ENCODE measurements around the gene KAT6B. TPM values are rescaled to one million over a fixed set of nuclear protein-coding genes. Genes with fewer than 3 reads are reported as not detected.

Gene KAT6B
- total and polyA plus RNA-seq, 2 of the 8 experiments (the other 6 are each of a cell fraction or from before 2014, with no cell fraction given), result 7.3 to 30.8 TPM

DNA sequence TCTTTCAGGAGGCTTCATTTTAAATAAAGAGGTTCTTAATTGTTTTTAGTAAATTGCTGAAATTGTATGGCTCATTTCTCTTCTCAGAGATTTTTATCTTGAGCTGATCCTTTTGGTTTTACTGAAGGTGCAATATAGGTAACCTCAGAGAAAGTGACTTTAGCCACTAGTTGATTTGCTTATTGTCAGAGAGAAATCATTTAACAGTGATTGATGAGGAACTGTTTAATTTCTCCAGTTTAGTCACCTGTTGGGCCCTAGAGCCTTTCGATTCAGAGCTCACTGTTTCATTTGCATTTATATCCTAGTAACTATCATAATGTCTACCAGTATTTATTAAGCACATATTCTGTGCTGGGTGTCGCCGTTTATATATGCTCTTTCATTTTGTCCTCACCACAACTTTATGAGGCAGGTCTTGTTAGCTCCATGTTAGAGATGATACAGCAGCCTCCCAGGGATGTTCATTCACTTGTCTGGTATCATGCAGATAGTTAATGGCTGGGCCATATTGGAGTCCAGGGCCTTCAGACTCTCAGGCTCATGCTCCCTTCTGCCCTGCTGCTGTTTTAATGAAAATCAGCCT, 42.1 kb downstream of the KAT6B start:
- no peak overlapping the region for H3K23ac ChIP-seq (ENCODE audit: insufficient read length)
- peaks cover 0 to 7% (median 2%) of the 10 kb centered on the region in 4 experiments; a peak in 5 of 7 replicates for H3K4me1 ChIP-seq (replicated peaks in 1 of 4; ENCODE audit: control insufficient read depth in 3 of 4, insufficient read depth in 4 of 4, low read length in 3 of 4)
- no peaks in the 10 kb centered on the region for H3K9me3 ChIP-seq (ENCODE audit: insufficient read depth in 2 of 2, low read depth in 1 of 2, low read length in 1 of 2)
- no peak overlapping the region for H4K8ac ChIP-seq (ENCODE audit: extremely low read depth, insufficient read depth, low read length)
- peaks cover 2% of the 10 kb centered on the region; the same call in 1 of the 2 replicates for H3K79me1 ChIP-seq (ENCODE audit: low read depth, low read length)
- H3K23me2 ChIP-seq (ENCODE audit: low read depth, low read length), result no peaks in the 10 kb centered on the region
- CTCF ChIA-PET (ENCODE audit: partially characterized antibody), result interaction anchor here (0.6 to 1.3 kb wide), 5 partner anchors 10 to 604 kb away, joined by 3 to 4 read pairs (median 3); no protein-coding TSS in a partner anchor
- POLR2A ChIA-PET (ENCODE audit: partially characterized antibody), result interaction anchor here (0.8 to 1.0 kb wide), 2 partner anchors 18 to 42 kb away, joined by 3 read pairs; partner anchors contain the start of gene KAT6B
- no peak overlapping the region for H3K14ac ChIP-seq (ENCODE audit: insufficient read length)
- WGBS, 2 experiments (ENCODE audit: extremely low coverage in 1 of 2, insufficient coverage in 1 of 2, insufficient read length in 1 of 2, insufficient replicate concordance in 2 of 2, low coverage in 1 of 2, low lambda C conversion rate in 2 of 2, missing lambda C conversion rate in 1 of 2), result 91% methylated on average over 3 of the region's 3 CpGs; no CpG with 5 or more reads in 1 of the 2 experiments
- H4K20me1 ChIP-seq (replicated peaks in 1 of 2; ENCODE audit: control insufficient read depth in 1 of 2, insufficient read depth in 2 of 2, low read length in 2 of 2), result peaks cover 0 to 1% of the 10 kb centered on the region in 2 experiments
- no peak overlapping the region for H3K4me2 ChIP-seq (ENCODE audit: insufficient read depth in 1 of 2, low read depth in 2 of 2, low read length in 2 of 2)
- H2BK12ac ChIP-seq (ENCODE audit: low read depth, low read length), result no peak overlapping the region
- H2BK120ac ChIP-seq (replicated peaks; ENCODE audit: low read depth, low read length), result no peak overlapping the region
- H2BK15ac ChIP-seq (ENCODE audit: low read length), result no peak overlapping the region
- no peaks in the 10 kb centered on the region for H3K36me3 ChIP-seq (ENCODE audit: control insufficient read depth in 2 of 4, insufficient read depth in 4 of 4, low read length in 3 of 4)
- H3K79me2 ChIP-seq (ENCODE audit: control insufficient read depth in 1 of 2, insufficient read depth in 2 of 2, low read length in 2 of 2), result peaks cover 0 to 42% of the 10 kb centered on the region in 2 experiments; a peak in 2 of 4 replicates
- no peak overlapping the region for H4K5ac ChIP-seq (ENCODE audit: insufficient read length, low read depth, low read length)
- no peak overlapping the region for H2AFZ ChIP-seq (ENCODE audit: low read length)
- no peak overlapping the region for H2AK5ac ChIP-seq (ENCODE audit: low read depth, low read length)
- H3K18ac ChIP-seq (ENCODE audit: extremely low read depth, low read length), result no peak overlapping the region
- no peaks in the 10 kb centered on the region for H3K27me3 ChIP-seq (replicated peaks in 1 of 4; ENCODE audit: control insufficient read depth in 3 of 4, extremely low read depth in 1 of 4, insufficient read depth in 3 of 4, low read length in 3 of 4)
- no peak overlapping the region for H3K4me3 ChIP-seq (ENCODE audit: extremely low read depth in 1 of 4, insufficient read depth in 2 of 4, low read depth in 3 of 4, low read length in 4 of 4)
- H3K27ac ChIP-seq (ENCODE audit: low read depth, low read length), result no peak overlapping the region
- no peak overlapping the region for H3K9ac ChIP-seq (replicated peaks in 1 of 4; ENCODE audit: extremely low read depth in 1 of 4, low read depth in 3 of 4, low read length in 3 of 4)
- no peak overlapping the region for H3K4ac ChIP-seq (replicated peaks; ENCODE audit: insufficient read length, low read depth, low read length)
- H4K91ac ChIP-seq (replicated peaks; ENCODE audit: insufficient read length, low read length), result no peak overlapping the region
- DNase-seq (ENCODE audit: low read depth in 1 of 2, low spot score in 2 of 2) (no peak), FAIRE-seq (no peak)
- H2BK20ac ChIP-seq (ENCODE audit: low read length), result no peak overlapping the region
- no peak overlapping the region for H2BK5ac ChIP-seq (ENCODE audit: low read depth, low read length)
- TF ChIP-seq HDAC6 (IDR thresholded peaks at IDR 0.05; ENCODE audit: low read depth, low read length) (no peak), ATF3 (IDR thresholded peaks at IDR 0.05; ENCODE audit: insufficient read depth, low read depth, low read length) (no peak), SAP30 (IDR thresholded peaks at IDR 0.05; ENCODE audit: insufficient read depth, insufficient replicate concordance, low read length) (no peak), HDAC2 (IDR thresholded peaks at IDR 0.05; ENCODE audit: borderline replicate concordance in 1 of 2, low read depth in 2 of 2, low read length in 2 of 2) (no peak), MAFK (IDR thresholded peaks at IDR 0.05; ENCODE audit: low read depth, low read length) (no peak), POU5F1 (IDR thresholded peaks at IDR 0.05; ENCODE audit: low read depth, low read length) (no peak), NRF1 (IDR thresholded peaks at IDR 0.05; ENCODE audit: low read depth, low read length) (no peak), CREB1 (IDR thresholded peaks at IDR 0.05) (no peak), RXRA (IDR thresholded peaks at IDR 0.05; ENCODE audit: insufficient read depth, low read depth, low read length) (no peak), RBBP5 (IDR thresholded peaks at IDR 0.05; ENCODE audit: borderline replicate concordance, low read depth, low read length) (no peak), GABPA (IDR thresholded peaks at IDR 0.05; ENCODE audit: borderline replicate concordance, insufficient read depth, low read length) (no peak), NANOG (IDR thresholded peaks at IDR 0.05; ENCODE audit: insufficient read depth, low read depth, low read length, poor library complexity, severe bottlenecking) (no peak)
- no peak overlapping the region for H3K56ac ChIP-seq (replicated peaks; ENCODE audit: insufficient read length, low read depth, low read length)

Data from H1 (cell line).